ENCODE results near the gene NENF.

Gene NENF

GRCh38 chr1:212482637-212483441 lies 50.1 kb downstream of the NENF start:
- DNase-seq, result no peak

GRCh38 chr1:212484701-212485570 lies 52.2 kb downstream of the NENF start:
- DNase-seq, result no peak

- no peak for DNase-seq
These were observed 52.8 kb downstream of the NENF start for GRCh38 chr1:212485571-212485912.

- DNase-seq, result peak; percentile 43
These were observed 53.3 kb downstream of the NENF start for GRCh38 chr1:212485913-212486618.

GRCh38 chr1:212486619-212486975 lies 53.9 kb downstream of the NENF start:
- DNase-seq, result no peak

- DNase-seq, result no peak
These were observed 54.6 kb downstream of the NENF start for GRCh38 chr1:212487286-212487685.

- no peak for DNase-seq
These were observed 55.2 kb downstream of the NENF start for GRCh38 chr1:212487774-212488435.

GRCh38 chr1:212488436-212489283 lies 55.9 kb downstream of the NENF start:
- no peak for DNase-seq

- DNase-seq, result no peak
These were observed 56.7 kb downstream of the NENF start for GRCh38 chr1:212489284-212489859.

GRCh38 chr1:212490276-212490675 lies 57.6 kb downstream of the NENF start:
- no peak for DNase-seq

GRCh38 chr1:212491454-212491853 lies 58.7 kb downstream of the NENF start:
- no peak for DNase-seq
